ENCODE results near the gene GATA2.

The GATA2 gene

DNA sequence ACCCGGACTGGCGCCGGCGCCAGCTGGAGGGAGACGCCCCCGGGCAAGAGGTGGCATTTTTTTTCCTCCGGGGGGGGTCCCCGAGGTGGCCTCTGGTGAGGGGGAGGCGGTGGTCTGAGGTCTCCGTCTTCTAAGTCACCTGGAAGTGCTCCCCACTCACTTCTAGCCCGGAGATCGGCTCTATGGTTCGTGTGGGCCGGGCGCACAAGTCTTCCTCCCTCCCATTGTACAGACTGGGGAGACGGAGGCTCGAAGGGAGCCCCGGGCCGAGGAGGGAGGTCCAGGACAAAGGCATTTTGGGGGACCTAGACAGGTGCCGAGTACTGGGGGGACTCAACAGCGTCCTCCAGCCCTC is 4.4 kb downstream of the GATA2 start:
- no peak for DNase-seq (ENCODE audit: low read depth in 2 of 2)

- peak; percentile 60 to 61 for DNase-seq (ENCODE audit: low read depth in 2 of 2)
These were observed 5.0 kb downstream of the GATA2 start for GRCh38 chr3:128487813-128488635.

GRCh38 chr3:128487538-128487812 is 5.5 kb downstream of the GATA2 start:
- DNase-seq (ENCODE audit: low read depth in 2 of 2): no peak

- DNase-seq (ENCODE audit: low read depth in 2 of 2): no peak
These were observed 6.1 kb downstream of the GATA2 start for GRCh38 chr3:128486681-128487537.

GRCh38 chr3:128486205-128486628 is 6.8 kb downstream of the GATA2 start:
- no peak for DNase-seq (ENCODE audit: low read depth in 2 of 2)

DNA sequence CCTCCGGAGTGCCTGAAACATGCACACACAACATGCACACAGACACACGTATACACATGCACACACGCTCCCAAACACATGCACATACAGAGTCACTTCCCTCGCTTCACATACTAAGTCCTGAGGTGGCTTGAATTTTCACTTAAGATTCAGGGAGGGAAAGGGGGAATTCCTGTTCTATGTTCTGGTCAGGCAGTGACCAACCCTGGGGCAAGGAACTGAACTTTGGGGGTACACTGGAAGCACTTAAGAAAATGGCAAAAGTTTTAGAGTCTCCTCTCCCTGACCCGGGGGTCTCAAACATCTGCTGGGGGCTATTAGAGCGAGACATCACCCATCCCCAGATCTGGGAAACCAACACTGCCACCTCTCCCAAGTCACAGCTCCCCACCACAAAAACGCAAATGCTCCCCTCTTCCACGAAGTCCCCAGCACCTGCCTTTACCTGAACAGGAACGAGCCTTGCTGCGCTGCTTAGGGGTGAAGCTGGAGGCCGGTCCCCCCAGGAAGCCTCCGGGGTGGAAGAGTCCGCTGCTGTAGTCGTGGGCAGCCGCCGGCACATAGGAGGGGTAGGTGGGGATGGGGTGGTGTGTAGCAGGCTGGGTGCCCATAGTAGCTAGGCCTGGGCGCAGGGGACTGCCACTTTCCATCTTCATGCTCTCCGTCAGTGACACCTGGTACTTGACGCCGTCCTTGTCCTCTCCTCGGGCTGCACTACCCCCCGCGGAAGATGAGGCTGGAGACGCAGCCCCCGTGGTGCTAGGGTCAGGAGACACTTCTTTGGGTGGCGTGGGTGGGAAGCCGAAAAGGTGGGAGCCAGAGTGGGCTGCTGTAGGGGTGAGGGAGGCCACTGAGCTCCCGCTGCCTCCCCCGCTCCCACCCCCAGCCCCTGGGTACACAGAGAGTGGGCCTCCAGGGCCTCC is 7.5 kb downstream of the GATA2 start:
- DNase-seq (ENCODE audit: low read depth in 2 of 2): no peak

DNA sequence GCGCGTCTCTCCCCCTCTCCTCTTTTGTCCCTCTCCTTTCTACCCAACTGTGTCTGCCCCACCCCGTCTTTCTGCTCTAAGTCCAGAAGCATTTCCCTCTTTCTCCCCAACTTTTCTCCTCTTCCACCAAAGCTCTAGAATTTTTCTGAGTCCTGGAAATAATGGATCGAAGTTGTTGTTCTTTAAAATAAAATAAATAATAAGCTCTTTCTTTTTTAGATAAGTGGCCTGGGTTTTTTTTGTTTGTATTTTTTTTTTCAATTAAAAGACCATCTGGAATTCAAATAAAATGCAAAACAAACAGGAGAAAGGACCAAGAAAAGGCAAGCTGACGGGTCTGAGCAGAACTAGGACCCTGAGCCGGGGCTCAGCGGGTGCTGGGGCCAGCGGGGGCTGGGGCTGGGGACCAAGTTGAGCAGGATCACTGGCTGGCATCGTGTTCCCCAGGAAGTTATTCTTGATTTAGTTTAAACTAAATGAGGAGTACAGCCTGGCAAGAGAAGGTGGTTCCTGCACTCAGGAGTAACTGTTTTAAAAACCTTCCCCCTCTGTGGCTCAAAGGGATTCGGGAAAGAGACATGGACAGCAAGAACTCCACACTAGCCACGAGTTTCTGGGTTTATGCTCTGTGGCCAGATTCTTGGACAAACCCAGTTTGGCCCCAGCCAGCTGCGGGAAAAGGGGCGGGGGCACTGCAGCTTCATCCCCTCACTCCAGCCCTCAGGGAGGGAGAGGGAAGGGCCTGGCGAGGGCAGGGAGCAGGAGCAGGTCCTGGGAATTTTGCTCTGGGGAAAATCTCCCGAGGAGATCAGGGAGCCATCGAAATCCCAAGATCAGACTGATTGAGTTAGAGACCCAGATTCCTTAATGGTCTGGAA is 8.4 kb downstream of the GATA2 start:
- DNase-seq (ENCODE audit: low read depth in 2 of 2): no peak

DNA sequence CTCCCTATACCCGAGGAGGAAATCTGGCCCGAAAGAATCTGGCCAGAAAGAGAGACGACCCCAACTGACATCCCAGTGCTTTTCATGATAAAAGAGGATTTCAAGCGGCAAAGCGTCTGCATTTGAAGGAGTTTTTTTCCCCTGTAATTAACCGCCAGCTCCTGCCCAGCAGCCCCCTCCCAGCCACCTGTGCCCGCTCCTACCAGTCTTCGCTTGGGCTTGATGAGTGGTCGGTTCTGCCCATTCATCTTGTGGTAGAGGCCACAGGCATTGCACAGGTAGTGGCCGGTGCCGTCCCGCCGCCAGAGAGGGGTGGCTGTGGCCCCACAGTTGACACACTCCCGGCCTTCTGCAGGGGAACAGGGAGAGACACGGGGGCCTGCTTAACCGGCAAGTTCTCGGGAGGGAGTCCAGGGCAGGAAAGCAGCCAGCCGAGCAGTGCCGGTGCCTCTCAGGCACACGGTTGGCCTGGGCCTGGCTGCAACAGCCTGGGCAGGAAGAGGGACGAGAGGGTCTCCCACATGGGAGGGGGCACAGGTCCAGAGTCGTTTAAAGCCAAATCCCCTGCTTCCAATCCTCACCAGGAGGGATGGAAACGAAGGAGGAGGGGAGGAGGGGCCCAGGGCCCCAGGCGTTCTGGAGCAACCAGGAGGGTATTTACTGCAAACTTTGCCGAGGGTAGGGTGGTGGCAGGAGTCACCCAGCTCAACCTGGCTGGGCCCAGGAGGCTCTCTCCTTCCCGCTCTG is 9.2 kb downstream of the GATA2 start:
- DNase-seq (ENCODE audit: low read depth in 2 of 2): no peak

GRCh38 chr3:128482666-128483656 is 10.0 kb downstream of the GATA2 start:
- DNase-seq (ENCODE audit: low read depth in 2 of 2): peak; percentile 58 to 63

GRCh38 chr3:128482175-128482574 is 10.8 kb downstream of the GATA2 start:
- DNase-seq (ENCODE audit: low read depth in 2 of 2): no peak

GRCh38 chr3:128481438-128481942 is 11.5 kb downstream of the GATA2 start:
- DNase-seq (ENCODE audit: low read depth in 2 of 2): no peak

DNA sequence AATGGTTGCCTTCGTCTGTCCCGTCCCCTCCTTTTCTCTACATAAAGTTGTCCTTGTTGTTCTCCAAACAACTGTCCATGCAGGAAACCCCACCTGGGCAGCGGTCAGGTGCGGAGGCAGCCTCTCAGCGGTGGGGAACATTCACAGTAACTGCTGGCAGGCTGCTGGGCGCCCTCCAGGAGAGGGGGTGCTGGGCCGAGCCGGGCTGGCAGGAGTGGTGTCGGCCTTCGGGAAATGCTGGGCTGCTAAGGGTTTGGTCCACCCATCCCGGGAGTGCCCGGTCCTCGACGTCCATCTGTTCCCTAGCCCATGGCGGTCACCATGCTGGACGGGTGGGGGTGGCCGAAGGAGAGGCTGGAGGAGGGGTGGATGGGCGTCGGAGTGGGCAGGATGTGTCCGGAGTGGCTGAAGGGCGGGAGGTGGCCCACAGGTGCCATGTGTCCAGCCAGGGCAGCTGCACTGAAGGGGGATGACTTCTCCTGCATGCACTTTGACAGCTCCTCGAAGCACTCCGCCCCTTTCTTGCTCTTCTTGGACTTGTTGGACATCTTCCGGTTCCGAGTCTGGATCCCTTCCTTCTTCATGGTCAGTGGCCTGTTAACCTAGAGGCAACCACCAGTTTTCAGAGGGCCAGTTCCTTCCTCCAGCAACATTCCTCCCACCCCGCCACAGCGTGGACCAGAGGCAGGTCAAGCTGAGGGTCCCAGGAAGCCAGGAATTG is 12.1 kb downstream of the GATA2 start:
- DNase-seq (ENCODE audit: low read depth in 2 of 2): no peak

- no peak for DNase-seq (ENCODE audit: low read depth in 2 of 2)
These were observed 12.7 kb downstream of the GATA2 start for GRCh38 chr3:128480278-128480677.

DNA sequence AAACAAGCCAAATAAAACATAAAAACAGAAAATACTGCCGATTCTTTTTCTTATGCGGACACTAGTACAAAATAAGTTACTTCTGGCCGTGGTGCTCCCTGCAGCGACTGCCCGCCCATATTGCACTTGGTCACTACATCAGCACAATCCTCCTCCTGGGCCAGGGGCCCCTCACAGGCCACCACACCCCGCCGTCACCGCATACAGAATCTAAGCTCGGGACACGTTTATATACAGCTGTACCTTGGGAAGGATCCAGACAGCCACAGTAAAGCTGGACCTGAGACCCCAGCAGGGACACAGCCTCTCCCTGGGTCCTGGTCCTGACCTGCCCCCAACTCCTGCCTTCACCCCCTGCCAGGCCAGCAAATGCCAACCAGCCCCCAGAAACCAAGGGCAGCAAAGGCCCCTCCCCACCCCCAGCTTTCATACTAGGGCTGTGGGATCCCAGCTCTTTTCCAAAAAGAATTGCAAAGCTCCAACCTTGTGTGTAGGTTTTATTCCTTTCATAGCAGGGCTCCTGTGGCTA is 13.4 kb downstream of the GATA2 start:
- no peak for DNase-seq (ENCODE audit: low read depth in 2 of 2)

GRCh38 chr3:128478576-128479506 is 14.2 kb downstream of the GATA2 start:
- DNase-seq (ENCODE audit: low read depth in 2 of 2): no peak

DNA sequence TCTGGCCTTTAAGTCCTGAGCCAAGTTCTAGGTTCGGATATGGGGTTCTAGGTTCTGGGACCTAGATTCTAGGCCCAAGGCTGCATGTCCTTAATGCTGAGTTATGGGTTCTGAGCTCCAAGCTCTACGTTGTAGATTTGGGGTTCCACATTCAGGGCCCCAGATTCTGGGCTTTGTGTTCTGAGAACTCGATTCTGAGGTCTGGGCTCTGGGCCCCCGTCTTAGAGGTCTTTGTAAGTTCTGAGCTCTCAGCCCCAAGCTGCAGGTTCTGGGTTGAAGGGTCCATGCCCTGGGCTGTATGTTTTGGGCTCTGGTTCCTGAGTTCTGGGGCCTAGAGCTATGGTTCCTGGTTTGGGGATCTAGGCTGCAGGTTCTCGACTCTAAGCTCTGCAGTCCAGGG is 16.3 kb downstream of the GATA2 start:
- no peak for DNase-seq (ENCODE audit: low read depth in 2 of 2)

DNA sequence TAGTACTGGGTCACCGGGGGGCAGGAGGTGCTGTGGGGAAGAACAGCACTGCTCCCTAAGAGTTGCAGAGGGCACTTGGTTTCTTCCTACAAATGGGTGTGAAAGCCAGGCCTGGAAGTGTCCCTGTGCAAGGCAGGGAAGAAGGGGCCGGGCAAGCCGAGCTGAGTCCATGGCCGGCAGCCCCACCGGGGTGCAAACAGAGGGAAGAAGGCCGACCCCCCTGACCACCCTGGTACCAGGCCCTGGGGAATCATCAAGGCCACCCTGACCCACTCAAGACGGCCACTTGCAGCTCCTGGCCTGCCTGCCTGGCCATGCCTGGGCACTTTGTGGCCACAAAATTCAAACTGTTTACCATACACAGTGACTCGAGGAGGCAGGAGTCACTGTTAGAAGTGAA is 17.6 kb downstream of the GATA2 start:
- DNase-seq (ENCODE audit: low read depth in 2 of 2): no peak
